Measurements from ENCODE around the gene SAMD11.
"Not testable (repeated sequence)": the region's sequence is repeated elsewhere in the genome, so short reads cannot be mapped to it uniquely, and the experiment has no call there.

The SAMD11 gene

DNA sequence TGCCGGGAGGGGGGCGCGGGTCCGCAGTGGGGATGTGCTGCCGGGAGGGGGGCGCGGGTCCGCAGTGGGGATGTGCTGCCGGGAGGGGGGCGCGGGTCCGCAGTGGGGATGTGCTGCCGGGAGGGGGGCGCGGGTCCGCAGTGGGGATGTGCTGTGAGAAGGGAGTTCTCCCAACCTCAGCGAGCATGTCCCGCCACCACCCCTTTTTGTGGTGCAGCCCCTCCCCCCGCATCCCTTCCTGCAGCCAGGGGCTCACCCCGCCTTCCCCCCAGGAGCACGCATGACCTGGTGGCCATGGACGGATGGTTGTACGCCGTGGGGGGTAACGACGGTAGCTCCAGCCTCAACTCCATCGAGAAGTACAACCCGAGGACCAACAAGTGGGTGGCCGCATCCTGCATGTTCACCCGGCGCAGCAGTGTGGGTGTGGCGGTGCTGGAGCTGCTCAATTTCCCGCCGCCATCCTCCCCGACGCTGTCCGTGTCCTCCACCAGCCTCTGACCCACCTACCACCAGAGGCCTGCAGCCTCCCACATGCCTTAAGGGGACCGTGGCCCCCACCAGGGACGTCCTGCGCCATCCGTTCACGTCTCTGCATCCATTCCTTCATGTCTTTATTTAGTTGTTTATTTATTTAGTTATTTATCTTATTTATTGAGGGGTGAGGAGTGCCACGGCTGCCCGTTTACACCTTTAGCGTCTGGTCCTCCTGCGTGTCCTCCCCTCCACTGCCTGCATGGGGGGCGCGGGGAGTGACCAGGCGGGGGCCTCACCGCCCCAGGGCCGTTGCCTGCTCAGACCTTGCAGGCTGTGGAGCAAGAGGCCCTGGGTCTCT, 41.2 kb downstream of the SAMD11 start:
- no peak for DNase-seq

GRCh38 chr1:965526-966134, 41.9 kb downstream of the SAMD11 start:
- no peak for DNase-seq

- no peak for DNase-seq
These were observed 42.5 kb downstream of the SAMD11 start, which contains the start of gene PLEKHN1 for GRCh38 chr1:966135-966703. Gene PLEKHN1, plus strand, starts transcription at chr1:966482. Its CDS starts 50 bp downstream, at chr1:966532.

DNA sequence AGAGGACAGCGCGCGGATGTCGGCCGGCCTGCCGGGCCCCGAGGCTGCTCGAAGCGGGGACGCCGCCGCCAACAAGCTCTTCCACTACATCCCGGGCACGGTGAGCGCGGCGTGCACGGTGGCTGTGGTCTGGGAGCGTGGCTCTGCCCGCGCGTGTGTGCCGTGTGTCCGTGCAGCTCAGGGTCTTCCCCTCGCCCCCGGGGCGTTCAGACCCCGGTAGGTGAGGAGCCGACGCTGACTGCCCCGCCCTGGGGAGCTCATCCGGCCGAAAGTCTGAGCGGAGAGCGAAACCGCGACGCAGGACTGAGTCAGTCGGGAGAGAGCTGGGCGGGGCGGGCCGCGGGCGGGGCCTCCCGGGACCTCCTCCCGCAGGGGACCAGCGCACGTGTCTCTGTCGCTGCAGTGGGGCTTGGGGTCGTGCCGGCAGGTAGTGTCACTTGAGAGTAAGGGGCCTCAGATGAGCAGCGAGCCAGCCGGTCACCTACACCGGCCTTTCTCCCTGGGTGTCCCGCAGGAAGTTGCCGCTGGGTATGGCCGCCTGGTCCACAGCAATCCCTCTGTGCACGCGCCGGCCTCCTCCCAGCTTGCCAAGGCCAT, 43.1 kb downstream of the SAMD11 start:
- DNase-seq, result no peak

DNA sequence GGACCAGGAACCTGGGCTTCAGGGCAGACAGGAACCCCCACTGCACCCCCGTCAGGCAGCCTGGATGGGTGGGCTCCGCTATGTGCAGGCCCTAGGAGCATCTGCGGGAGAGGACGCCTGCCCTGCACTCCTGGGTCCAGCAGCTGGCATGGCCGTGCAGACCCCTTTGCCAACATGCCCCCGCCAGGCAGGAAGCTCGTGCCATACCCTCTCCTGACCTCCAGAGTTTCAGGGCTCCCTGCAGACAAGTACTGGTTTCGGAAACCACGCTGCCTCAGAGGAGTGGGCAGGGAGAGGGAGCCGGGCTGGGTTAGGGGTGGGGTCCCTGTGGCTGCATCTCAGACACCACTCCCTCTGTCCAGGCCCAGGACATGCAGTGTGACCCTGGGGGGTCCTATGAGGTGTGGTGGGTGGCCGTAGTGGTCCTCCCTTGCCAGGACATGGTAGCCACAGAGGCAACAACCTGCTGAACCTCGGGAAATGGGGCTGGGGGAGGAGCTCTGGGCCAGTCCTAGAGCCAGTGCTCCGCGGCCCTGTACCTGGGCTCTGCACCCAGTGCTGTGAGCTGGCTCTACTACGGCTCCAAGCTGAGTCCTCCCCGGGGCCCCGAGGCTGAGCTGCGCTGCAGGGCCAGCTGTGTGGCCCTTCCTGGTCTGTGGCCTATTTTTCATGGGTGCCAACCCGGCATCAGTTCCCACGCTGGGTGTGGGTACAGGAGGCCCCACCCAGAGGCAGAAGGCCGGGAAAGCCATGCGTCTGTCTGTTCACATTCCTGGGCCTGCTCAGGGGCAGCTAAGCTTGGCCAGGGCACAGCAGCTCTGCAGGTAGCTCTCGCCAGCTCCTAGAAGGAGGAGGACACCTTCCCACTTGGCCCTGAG, 44.0 kb downstream of the SAMD11 start:
- no peak for DNase-seq

DNA sequence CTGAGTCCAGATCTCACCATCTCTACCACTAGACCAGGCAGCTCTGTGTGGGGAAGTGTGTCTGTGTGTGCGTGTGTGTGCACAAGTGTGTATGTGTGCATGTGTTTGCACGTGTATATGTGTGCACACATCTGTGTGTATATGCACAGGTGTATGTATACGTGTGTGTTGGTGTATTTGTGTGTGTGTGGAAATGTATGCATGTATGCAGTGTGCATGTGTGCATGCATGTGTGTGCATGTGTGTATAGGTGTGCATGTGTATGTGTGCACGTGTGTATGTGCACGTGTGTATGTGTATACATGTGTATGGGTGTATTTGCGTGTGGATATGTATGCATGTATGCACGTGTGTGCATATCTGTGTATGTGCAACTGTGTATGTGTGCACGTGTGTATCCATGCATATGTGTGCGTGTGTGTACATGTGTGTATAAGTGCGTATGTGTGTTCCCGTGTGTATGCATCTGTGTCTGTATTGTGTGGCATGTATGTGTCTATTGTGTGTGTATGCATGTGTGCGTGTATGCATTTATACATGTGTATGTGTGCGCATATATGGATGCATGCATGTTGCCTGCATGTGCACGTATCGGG, 45.6 kb downstream of the SAMD11 start:
- no peak for DNase-seq

- DNase-seq, result no peak
These were observed 46.7 kb downstream of the SAMD11 start for GRCh38 chr1:970242-970972.

DNA sequence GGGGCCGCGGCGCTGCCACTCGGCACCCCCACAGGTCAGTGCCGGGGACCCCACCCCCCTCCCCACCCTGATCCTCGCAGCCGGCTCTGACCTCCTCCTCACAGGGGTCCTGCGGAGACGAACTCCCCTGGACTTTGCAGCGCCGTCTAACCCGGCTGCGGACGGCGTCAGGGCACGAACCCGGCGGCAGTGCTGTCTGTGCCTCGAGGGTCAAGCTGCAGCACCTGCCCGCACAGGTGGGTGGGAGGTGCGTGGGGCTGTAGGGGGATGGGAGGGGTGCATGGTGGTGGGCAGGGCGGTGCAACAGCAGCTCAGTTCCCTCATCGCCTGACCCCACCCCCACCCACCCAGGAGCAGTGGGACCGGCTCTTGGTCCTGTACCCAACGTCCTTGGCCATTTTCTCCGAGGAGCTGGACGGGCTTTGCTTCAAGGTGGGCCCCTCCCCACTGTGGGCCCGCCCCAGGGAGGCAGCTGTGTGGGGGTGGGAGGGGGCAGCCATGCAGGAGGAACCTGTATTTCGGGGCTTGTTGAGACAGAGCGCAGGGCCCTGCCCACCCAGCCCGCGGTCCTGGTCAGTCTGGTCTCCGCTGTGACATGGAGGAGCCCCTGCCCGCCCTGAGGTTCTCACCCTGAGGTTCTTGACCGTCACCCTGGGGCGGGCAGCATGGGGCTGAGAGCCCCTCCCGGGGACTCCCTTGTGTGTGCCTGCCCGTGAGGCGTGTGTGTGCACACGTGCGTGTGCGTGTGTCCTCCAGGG, 47.4 kb downstream of the SAMD11 start:
- no peak for DNase-seq

- DNase-seq, result no peak
These were observed 48.2 kb downstream of the SAMD11 start for GRCh38 chr1:971751-972506.

- DNase-seq, result no peak
These were observed 49.2 kb downstream of the SAMD11 start for GRCh38 chr1:972726-973458.

DNA sequence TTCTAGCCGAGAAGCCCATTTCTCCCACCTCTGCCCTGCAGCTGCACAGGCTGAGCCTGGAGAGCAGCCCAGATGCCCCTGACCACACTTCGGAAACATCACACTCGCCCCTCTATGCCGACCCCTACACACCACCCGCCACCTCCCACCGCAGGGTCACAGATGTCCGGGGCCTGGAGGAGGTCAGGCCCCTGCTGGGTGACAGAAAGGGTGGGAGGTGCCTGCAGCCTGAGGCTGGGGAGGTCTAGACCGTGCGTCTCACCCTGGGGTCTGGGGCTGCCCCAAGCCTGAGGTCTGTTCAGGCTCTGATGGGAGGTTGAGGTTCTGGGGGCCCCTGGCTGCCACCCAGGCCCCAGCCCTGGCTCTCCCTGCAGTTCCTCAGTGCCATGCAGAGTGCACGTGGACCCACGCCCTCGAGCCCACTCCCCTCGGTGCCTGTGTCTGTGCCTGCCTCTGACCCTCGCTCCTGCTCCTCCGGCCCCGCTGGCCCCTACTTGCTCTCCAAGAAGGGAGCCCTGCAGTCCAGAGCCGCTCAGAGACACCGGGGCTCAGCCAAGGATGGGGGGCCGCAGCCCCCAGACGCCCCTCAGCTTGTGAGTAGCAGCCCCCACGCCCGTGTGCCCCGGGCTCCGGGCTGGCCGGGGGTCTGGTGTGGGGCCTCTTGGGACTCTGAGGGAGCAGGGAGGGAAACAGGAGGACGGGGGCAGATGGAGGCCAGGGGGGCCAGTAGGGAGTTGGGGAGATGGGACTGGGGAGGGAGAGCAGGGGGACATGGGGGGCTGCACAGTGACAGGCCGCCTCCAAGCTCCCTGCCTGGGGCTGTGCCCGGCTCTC, 50.0 kb downstream of the SAMD11 start:
- no peak for DNase-seq

DNA sequence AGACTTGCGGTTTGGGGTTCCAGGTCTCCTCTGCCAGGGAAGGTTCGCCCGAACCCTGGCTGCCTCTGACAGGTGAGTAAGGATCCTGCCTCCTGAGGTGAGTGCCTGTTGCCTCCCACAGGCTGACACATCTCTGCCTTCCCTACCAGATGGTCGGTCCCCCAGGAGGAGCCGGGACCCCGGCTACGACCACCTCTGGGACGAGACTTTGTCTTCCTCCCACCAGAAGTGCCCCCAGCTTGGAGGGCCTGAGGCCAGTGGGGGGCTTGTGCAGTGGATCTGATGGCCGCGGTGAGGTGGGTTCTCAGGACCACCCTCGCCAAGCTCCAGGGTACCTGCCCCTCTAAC, 50.5 kb downstream of the SAMD11 start:
- DNase-seq, result no peak

DNA sequence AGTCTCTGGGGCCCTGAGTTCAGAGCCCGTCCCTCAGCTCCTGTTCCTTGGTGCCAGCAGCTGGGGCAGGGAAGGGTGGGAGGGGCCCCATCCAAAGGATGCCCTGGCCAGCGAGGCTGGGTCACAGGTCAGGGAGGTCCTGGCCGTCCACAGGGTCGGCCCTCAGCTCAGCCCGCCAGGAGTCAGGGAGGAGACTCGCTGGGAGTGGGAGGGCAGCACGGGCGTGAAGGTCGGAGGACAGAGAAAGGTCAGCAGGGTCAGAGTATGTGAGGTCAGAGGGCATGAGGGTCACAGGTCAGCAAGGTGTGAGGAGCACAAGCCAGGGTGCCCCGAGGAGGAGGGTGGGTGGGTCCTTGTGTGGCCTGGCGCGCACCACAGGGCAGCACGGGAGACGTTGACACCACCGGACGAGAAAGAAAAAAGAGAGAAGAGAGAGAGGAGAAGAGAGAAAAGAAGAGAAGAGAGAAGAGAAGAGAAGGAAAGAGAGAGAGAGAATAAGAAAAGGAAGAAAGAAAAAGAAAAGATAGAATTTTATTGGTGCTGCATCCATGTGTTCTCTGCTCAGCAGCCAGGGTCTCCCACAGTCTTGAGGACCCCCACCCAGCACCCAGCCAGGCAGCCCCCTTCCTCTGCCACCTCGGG, 51.1 kb downstream of the SAMD11 start:
- DNase-seq, result no peak

- DNase-seq, result no peak
These were observed 51.6 kb downstream of the SAMD11 start for GRCh38 chr1:975365-975764.

GRCh38 chr1:975896-976683, 52.4 kb downstream of the SAMD11 start:
- no peak for DNase-seq

- not testable (repeated sequence) for DNase-seq
These were observed 53.1 kb downstream of the SAMD11 start for GRCh38 chr1:976791-977190.
